Measurements from ENCODE around the gene PRR27.
"Not testable (repeated sequence)": the region's sequence is repeated elsewhere in the genome, so short reads cannot be mapped to it uniquely, and the experiment has no call there.

Gene PRR27

DNA sequence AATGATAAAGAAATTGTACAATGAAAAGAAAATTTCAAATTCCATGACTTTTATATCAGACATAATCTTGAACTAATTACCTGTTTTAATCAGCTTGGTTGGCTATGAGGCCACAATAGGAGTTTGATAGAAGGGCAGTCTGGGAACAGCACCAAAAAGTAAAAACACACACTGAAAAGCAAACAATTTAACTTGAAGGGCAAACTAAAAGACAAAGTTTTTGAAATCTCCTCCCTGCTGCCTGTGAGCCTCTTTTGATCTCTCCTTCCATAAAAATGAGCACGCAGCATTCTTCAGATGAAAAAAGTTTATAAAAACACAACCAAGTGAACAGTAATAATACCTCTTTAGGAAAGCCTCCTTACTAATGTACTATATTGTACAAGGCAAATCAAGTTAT is 49.6 kb downstream of the PRR27 start:
- no peak for DNase-seq

- DNase-seq = not testable (repeated sequence)
These were observed 58.7 kb downstream of the PRR27 start for GRCh38 chr4:70212752-70213151.
